ENCODE data around the gene LTBR. TPM values are rescaled to one million over a fixed set of nuclear protein-coding genes. Genes with fewer than 3 reads are reported as not detected.
A peak's percentile ranks its signal among the peaks of the same experiment; 100 is the strongest.
"Not testable (repeated sequence)": the region's sequence is repeated elsewhere in the genome, so short reads cannot be mapped to it uniquely, and the experiment has no call there.

The LTBR gene
- total and polyA plus RNA-seq, 4 donors: 15.8 to 138 (median 89.0) TPM

DNA sequence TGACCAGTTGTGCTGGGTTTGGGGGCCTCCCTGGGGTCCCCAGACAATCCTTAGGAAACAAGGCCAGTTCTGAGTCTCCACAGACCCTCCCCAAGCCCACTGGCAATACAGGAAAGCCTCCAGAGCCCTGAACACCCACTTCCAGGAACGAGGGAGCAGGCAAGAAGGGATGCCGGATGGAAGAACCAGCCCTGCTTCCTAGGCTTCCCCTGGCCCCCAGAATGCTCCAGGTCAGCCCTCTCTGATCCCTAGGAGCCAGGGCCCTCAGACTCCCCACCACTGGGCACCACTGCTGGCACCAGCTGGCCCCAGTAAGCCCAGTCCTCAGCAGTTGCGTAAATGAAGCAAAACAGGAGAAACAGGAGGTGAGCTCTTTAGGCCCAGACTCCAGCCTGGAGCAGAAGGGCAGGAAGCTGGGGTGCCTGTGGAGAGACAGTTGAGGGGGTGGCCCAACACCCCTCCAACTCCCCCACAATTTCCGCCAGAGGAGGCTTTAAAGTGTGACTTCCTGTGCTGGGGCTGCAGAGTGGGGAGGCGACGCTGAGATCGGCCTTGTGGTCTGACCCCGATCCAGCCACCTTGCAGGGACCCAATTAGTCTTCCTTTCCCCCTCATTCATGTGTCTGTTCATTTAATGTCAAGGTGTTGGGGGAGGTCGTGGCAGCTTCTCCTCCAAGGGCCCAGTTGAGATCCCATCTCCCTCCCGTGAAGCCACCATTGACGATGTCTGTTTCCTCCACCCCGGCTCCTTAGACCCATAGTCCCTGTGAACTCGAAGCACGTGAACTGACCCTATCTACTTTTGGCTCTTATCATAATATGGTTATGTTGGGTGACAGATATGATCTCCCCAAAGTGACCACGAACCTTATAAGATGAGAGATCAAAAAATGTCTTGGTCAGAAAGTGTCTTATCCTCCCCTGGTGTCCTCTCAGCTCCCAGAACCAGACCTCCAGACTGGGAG lies 46.8 kb upstream of the LTBR start:
- H3K4me3 ChIP-seq (ENCODE audit: low read depth in 1 of 3, low read length in 3 of 3): peak overlapping the region; percentile 38 to 99 (median 57)
- H3K4me1 ChIP-seq (ENCODE audit: control insufficient read depth in 4 of 4, insufficient read depth in 4 of 4, low read length in 3 of 4): peaks cover 4 to 74% (median 52%) of the 10 kb centered on the region in 4 donors
- H3K9ac ChIP-seq (ENCODE audit: low read depth in 1 of 2, low read length in 2 of 2): peak overlapping the region; percentile 61 to 92
- DNase-seq (ENCODE audit: low spot score): no peak
- peak overlapping the region; percentile 98 to 99 for H3K27ac ChIP-seq (ENCODE audit: low read depth in 1 of 2, low read length in 2 of 2)
- TF ChIP-seq NR2F2 (IDR thresholded peaks at IDR 0.05) (no peak), TAF1 (conservative IDR thresholded peaks at IDR 0.05) (peak; percentile 17), EGR1 (IDR thresholded peaks at IDR 0.05; ENCODE audit: low read depth in 2 of 2) (peak in 1 of 2 donors; percentile 37)
- TF ChIP-seq, protein P1, sequence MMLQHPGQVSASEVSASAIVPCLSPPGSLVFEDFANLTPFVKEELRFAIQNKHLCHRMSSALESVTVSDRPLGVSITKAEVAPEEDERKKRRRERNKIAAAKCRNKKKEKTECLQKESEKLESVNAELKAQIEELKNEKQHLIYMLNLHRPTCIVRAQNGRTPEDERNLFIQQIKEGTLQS (IDR thresholded peaks at IDR 0.05): peak; percentile 13
- peaks cover 7 to 19% (median 18%) of the 10 kb centered on the region in 4 donors for H3K36me3 ChIP-seq (ENCODE audit: control insufficient read depth in 4 of 4, insufficient read depth in 3 of 4, low read depth in 1 of 4, low read length in 3 of 4)
- H3K27me3 ChIP-seq (ENCODE audit: control insufficient read depth in 4 of 4, insufficient read depth in 4 of 4, low read length in 3 of 4): no peaks in the 10 kb centered on the region
- H3K9me3 ChIP-seq (ENCODE audit: control insufficient read depth in 4 of 4, low read length in 3 of 4): no peaks in the 10 kb centered on the region
- WGBS: 25% methylated on average over 15 of the region's 15 CpGs

DNA sequence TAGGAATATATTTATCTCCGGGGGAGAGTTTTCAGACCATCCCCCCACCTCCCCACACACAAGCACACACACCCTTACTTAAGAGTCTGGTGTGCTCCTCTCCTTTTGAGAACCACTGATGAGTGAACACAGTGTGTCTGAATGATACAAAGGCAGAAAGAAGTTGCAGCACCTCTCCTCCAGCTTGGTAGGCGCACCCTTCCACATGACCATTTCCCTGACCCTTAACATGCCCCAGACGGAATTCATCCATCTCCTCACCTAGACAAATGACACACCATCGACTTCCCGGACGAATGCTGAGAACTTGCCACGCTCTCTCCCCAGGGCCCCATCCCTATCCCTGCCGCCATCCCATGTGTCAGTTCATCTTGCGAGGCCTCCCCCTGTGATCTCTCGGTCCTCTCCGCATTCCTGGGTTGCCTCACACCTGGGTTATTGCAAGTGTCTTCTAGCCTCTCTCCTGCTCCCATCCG lies 46.0 kb upstream of the LTBR start:
- 39% methylated on average over 12 of the region's 12 CpGs for WGBS
- Histone ChIP-seq H3K36me3 (ENCODE audit: control insufficient read depth in 4 of 4, insufficient read depth in 3 of 4, low read depth in 1 of 4, low read length in 3 of 4) (peaks cover 5 to 13% (median 11%) of the 10 kb centered on the region in 4 donors), H3K27me3 (ENCODE audit: control insufficient read depth in 4 of 4, insufficient read depth in 4 of 4, low read length in 3 of 4) (no peaks in the 10 kb centered on the region), H3K4me3 (ENCODE audit: low read depth in 1 of 3, low read length in 3 of 3) (peak overlapping the region; percentile 38 to 99 (median 57)), H3K9ac (ENCODE audit: low read depth in 1 of 2, low read length in 2 of 2) (peak overlapping the region; percentile 36 to 58), H3K9me3 (ENCODE audit: control insufficient read depth in 4 of 4, low read length in 3 of 4) (no peaks in the 10 kb centered on the region), H3K27ac (ENCODE audit: low read depth in 1 of 2, low read length in 2 of 2) (peak overlapping the region; percentile 98 to 99), H3K4me1 (ENCODE audit: control insufficient read depth in 4 of 4, insufficient read depth in 4 of 4, low read length in 3 of 4) (peaks cover 7 to 79% (median 55%) of the 10 kb centered on the region in 4 donors)
- DNase-seq (ENCODE audit: low spot score): no peak
- TF ChIP-seq YY1 (IDR thresholded peaks at IDR 0.05): no peak
- no peak for TF ChIP-seq SP1 (IDR thresholded peaks at IDR 0.05)
- no peak for TF ChIP-seq HNF4G (IDR thresholded peaks at IDR 0.05)
- TF ChIP-seq, protein P1 (IDR thresholded peaks at IDR 0.05): no peak
- no peak for TF ChIP-seq FOXA2 (IDR thresholded peaks at IDR 0.05)
- no peak for TF ChIP-seq TAF1 (conservative IDR thresholded peaks at IDR 0.05)
- TF ChIP-seq, protein P2, sequence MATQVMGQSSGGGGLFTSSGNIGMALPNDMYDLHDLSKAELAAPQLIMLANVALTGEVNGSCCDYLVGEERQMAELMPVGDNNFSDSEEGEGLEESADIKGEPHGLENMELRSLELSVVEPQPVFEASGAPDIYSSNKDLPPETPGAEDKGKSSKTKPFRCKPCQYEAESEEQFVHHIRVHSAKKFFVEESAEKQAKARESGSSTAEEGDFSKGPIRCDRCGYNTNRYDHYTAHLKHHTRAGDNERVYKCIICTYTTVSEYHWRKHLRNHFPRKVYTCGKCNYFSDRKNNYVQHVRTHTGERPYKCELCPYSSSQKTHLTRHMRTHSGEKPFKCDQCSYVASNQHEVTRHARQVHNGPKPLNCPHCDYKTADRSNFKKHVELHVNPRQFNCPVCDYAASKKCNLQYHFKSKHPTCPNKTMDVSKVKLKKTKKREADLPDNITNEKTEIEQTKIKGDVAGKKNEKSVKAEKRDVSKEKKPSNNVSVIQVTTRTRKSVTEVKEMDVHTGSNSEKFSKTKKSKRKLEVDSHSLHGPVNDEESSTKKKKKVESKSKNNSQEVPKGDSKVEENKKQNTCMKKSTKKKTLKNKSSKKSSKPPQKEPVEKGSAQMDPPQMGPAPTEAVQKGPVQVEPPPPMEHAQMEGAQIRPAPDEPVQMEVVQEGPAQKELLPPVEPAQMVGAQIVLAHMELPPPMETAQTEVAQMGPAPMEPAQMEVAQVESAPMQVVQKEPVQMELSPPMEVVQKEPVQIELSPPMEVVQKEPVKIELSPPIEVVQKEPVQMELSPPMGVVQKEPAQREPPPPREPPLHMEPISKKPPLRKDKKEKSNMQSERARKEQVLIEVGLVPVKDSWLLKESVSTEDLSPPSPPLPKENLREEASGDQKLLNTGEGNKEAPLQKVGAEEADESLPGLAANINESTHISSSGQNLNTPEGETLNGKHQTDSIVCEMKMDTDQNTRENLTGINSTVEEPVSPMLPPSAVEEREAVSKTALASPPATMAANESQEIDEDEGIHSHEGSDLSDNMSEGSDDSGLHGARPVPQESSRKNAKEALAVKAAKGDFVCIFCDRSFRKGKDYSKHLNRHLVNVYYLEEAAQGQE (IDR thresholded peaks at IDR 0.05): no peak
- TF ChIP-seq GABPA (IDR thresholded peaks at IDR 0.05 in 1 of 2, conservative IDR thresholded peaks at IDR 0.05 in 1 of 2): no peak
- no peak for TF ChIP-seq EGR1 (IDR thresholded peaks at IDR 0.05; ENCODE audit: low read depth in 2 of 2)
- no peak for TF ChIP-seq RAD21 (IDR thresholded peaks at IDR 0.05)
- TF ChIP-seq, protein P3, sequence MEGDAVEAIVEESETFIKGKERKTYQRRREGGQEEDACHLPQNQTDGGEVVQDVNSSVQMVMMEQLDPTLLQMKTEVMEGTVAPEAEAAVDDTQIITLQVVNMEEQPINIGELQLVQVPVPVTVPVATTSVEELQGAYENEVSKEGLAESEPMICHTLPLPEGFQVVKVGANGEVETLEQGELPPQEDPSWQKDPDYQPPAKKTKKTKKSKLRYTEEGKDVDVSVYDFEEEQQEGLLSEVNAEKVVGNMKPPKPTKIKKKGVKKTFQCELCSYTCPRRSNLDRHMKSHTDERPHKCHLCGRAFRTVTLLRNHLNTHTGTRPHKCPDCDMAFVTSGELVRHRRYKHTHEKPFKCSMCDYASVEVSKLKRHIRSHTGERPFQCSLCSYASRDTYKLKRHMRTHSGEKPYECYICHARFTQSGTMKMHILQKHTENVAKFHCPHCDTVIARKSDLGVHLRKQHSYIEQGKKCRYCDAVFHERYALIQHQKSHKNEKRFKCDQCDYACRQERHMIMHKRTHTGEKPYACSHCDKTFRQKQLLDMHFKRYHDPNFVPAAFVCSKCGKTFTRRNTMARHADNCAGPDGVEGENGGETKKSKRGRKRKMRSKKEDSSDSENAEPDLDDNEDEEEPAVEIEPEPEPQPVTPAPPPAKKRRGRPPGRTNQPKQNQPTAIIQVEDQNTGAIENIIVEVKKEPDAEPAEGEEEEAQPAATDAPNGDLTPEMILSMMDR (IDR thresholded peaks at IDR 0.05; ENCODE audit: low read depth, low read length, missing input control): no peak
- TF ChIP-seq, protein P4, sequence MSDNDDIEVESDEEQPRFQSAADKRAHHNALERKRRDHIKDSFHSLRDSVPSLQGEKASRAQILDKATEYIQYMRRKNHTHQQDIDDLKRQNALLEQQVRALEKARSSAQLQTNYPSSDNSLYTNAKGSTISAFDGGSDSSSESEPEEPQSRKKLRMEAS (IDR thresholded peaks at IDR 0.05): no peak
- TF ChIP-seq RXRA (IDR thresholded peaks at IDR 0.05): no peak
- TF ChIP-seq, protein P5, sequence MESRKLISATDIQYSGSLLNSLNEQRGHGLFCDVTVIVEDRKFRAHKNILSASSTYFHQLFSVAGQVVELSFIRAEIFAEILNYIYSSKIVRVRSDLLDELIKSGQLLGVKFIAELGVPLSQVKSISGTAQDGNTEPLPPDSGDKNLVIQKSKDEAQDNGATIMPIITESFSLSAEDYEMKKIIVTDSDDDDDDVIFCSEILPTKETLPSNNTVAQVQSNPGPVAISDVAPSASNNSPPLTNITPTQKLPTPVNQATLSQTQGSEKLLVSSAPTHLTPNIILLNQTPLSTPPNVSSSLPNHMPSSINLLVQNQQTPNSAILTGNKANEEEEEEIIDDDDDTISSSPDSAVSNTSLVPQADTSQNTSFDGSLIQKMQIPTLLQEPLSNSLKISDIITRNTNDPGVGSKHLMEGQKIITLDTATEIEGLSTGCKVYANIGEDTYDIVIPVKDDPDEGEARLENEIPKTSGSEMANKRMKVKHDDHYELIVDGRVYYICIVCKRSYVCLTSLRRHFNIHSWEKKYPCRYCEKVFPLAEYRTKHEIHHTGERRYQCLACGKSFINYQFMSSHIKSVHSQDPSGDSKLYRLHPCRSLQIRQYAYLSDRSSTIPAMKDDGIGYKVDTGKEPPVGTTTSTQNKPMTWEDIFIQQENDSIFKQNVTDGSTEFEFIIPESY (IDR thresholded peaks at IDR 0.05): no peak
- no peak for TF ChIP-seq NR2F2 (IDR thresholded peaks at IDR 0.05)
- TF ChIP-seq HNF4A (conservative IDR thresholded peaks at IDR 0.05): no peak
- TF ChIP-seq JUND (IDR thresholded peaks at IDR 0.05): no peak
- TF ChIP-seq FOXA1 (IDR thresholded peaks at IDR 0.05): no peak

DNA sequence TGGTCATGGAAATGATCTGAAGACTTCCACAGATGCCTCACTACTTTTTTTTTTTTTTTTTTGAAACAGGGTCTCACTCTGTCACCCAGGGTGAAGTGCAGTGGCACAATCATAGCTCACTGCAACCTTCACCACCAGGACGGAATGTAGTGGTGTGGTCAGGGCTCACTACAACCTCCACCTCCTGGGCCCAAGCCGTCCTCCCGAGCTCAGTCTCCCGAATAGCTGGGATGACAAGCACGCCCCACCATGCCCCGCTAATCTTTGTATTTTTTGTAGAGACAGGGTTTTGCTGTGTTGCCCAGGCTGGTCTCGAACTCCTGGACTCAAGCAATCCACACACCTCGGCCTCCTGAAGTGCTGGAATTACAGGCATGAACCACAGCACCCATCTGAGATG lies 45.4 kb upstream of the LTBR start:
- Histone ChIP-seq H3K9ac (ENCODE audit: low read depth in 1 of 2, low read length in 2 of 2) (peak overlapping the region; percentile 58 to 98), H3K4me1 (ENCODE audit: control insufficient read depth in 4 of 4, insufficient read depth in 4 of 4, low read length in 3 of 4) (peaks cover 7 to 73% (median 52%) of the 10 kb centered on the region in 4 donors), H3K27ac (ENCODE audit: low read depth in 1 of 2, low read length in 2 of 2) (peak overlapping the region; percentile 98 to 99), H3K4me3 (ENCODE audit: low read depth in 1 of 3, low read length in 3 of 3) (peak overlapping the region; percentile 57 to 99 (median 95))
- not testable (repeated sequence) for H3K9me3 ChIP-seq (ENCODE audit: control insufficient read depth in 4 of 4, low read length in 3 of 4); H3K36me3 ChIP-seq (ENCODE audit: control insufficient read depth in 4 of 4, insufficient read depth in 3 of 4, low read depth in 1 of 4, low read length in 3 of 4); H3K27me3 ChIP-seq (ENCODE audit: control insufficient read depth in 4 of 4, insufficient read depth in 4 of 4, low read length in 3 of 4); DNase-seq (ENCODE audit: low spot score)
- 63% methylated on average over 8 of the region's 8 CpGs for WGBS
